ENCODE data around the gene BIK.
A peak's percentile ranks its signal among the peaks of the same experiment; 100 is the strongest.

The BIK gene

DNA sequence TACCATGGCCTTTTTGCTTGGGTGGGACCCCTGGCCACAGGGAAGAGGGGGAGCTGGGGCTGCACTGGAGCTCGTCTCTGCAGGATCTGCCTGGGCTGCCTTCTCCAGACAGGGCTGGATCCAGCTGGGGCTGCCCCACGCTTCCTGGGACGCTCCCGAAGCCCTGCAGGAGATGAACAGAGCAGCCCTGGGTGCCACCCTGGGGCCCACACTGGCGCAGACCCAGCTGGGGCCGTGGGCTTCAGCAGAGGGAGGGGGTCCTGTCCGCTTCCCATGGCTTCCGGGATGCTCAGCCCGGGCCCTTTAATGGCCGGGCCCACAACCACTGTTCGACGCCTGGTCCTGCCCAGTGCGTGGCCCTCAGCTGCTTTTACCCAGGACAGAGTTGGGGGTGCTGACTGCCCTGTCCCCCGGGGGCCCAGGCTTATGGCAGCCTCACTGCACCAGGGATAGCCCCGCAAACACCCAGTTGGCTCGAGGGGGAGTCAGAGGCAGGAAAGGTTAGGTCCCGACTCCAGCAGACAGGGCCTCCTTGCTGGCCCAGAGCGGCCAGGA, 52.8 kb downstream of the BIK start:
- no peak for DNase-seq

DNA sequence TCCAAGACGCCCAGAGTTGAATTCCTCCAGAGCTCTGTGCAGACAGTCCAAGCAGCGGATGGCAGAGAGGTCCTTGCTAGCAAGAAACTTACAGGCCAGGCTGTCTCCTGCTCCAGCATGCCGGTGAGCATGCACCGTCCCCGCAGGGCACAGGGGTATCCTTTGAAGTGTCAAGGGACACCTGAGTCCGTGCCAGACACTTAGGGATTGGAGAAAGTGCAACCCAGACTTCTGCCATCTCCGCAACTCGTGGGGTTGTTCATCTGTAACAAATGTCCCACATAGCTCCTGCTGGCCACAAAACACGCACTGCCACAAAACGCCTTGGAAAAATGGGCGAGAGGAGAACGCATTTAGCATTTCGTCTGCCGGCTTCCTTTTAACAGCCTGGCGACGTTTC, 54.1 kb downstream of the BIK start:
- no peak for DNase-seq

DNA sequence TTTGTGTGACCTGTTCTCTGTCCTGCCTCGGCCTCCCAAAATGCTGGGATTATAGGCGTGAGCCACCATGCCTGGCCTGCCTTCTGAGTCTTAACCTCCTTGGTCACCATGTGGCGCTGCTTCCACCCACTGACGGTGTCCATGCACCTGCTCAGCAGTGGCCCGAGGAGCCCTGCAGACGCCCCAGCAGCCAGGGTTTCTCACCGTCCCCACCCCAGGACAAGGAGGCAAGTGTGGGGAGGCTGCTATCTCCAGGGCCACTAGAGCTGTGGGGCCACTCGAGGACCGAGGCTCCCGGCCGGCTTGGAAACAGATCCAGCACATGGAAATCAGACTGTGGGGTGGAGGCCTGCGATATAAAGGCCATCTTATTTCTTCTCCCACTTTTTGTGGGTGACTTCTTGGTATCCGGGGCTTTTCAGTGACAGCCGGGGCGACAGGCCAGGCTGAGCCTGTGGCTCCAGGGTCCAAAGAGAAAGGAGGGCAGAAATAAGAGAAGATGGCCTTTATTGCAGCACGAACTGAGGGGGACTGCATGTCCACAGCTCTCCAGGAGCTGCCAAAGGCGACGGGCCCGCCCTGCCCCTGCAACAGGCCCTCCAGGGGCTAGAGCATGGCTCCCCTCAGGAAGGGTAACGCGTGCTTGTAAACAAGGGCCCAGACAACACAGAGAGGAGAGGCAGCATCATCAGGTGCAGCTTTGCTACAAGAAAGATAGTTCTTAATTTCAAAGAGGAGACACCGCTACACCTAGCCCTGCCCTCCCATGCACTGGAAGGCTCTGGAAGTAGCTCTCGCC, 55.8 kb downstream of the BIK start:
- no peak for DNase-seq

DNA sequence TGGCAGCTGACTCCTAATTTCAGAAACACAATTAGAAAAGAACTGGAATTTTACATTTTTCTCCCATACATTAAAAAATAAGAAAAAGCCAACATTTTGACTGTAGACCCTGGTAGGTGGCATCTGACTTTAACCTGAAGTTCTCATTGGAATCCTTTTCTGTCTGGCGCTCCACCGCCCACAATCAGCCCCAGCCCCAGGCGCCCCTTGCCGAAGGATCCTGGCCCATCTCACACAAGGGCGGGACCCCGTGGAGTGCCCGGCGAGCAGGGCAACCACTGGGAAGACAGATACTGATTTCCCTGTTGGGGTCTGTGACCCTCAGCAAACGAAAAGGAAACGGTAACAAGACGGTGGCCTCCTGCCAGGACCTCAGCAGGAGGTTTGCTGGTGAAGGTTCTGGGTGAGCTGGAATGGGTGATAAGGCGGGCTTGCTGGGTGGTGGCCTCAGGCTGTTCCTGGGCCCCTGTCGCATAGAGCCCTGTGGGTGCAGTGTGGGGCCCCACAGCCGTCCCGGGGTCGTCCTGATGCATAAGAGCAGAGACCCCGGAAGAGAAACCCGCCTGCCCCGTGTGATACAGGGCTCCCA, 56.5 kb downstream of the BIK start:
- no peak for DNase-seq

DNA sequence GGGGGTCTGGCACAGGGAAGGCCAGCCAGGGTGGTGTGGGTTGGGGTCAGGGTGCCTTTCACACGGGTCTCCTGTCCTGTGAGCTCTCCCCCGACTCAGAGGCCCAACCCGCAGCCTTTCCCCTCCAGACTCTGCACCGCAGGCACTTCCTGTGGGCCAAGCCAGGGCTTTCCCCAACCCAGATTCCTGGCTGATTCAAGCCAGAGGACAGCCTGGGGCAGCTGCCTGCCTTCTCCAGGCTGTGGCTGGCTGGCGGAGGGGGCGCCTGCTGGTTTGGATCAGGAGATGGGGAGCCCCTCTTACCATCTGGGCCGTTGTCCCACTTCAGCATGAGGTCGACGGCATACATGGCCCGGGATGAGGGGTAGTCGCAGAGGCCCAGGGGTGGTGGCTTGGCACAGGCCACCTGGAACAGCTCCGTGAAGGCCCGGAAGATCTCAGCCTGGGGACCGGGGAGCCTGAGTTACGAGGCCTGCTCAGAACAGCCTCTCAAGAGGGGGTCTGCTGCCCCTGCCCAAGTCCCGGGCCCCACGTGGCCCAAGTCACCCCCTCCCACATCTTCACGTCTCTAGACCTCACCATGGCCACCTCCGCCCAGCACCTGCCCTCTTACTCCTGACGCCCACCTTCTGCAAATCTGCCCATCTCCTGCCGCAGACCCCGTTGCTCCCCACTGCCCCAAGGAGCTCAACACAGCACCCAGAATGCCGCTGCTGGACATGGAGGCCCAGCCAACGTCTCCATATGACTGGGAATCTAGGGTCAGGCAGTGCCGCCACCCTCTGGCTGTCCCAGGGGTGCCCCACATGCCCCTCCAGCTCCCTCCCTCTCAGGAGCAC, 58.1 kb downstream of the BIK start:
- no peak for DNase-seq

DNA sequence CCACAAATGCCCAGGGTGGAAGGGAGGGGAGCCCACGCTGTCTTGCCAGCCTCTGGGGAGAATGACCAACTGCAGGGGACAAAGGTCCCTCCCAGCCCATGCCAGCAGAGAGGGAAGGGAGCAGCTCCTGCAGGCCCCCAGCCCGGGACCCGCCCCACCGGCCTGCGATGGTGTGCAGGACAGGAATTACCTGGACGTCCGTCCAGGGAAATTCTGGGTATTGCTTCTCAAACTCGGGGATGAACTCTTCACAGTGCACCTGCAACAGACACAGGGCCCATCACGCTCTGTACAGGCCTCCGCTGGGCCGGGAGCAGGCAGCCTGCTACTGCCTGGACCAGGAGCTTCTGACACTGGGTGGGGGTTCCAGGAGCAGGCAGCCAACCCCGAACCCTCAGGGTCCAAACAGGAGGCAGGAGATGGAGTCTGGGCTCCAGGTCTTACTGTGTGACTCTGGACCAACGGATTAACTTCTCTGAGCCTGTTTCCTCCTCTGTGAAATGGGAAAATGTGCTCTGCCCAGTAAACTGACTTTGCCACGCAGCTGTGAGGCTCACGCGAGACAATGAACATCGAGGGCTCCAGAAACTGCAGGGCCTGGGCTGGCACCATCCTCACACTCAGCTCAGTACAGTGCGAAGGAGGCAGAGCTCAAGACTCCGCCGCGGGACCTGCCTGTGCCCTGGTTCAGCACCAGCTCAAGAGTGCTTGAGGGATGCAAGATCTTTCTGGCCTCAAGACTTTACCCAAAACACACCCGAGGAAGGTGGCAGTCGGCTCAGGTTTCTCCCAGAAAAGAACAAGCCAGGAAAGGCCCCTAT, 59.0 kb downstream of the BIK start:
- no peak for DNase-seq

DNA sequence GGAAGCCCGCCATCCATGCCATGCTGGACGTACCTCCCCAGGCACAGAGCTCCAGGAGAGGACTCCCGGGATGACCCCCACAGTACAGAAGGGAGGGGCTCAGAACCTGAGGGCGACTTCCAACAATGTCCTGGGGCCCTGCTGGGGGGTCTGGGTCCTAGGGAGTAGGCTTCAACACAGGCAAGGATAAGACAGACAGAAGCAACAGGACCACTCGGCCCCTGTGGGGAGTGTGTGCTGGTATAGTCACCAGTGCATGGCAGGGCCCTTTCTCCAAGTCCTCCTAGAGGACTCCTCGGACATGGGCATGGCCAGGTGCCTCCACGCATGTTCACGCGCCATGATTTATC, 59.6 kb downstream of the BIK start:
- DNase-seq = no peak

DNA sequence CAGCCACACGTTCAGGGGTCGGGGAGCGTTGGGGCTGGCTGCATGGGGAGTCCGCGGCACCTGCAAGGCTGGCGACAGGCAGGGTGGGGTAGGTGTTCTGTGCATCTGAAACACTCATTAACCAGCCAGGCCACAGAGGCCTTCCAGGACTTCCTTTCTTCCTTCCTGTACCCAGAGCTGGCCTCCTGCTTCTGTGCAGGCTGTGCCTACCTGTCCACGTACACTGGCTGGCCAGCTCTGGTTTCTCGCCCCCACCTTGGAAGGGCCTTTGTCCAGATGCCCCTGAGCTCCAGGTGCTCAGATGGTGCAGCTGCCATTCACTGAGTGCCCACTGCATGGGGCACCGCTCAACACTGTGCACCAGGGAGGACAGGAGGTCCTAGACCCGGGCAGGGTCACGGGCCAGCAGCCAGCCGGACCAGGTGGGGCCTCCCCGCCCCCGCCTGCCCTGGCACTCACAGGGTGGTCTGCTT, 60.5 kb downstream of the BIK start:
- no peak for DNase-seq

DNA sequence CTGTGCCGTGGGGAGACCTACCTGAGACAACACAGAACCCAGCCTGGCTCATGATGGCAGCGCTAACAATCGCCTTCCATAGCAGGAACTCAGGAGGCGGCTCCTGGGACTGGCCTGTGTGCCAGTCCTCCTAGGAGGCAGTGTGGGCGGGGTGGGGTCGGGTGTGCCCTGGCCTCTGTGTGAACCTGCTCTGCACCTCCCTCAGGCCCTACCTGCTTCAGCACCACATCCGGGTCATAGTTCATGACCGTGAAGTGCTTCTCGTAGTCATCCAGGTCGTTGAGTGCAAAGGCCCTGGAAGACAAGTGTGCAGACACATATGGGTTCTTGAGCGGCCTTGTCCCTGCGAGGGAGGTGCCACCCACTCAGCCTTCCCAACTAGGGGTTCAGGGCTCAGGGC, 61.1 kb downstream of the BIK start:
- DNase-seq = no peak

DNA sequence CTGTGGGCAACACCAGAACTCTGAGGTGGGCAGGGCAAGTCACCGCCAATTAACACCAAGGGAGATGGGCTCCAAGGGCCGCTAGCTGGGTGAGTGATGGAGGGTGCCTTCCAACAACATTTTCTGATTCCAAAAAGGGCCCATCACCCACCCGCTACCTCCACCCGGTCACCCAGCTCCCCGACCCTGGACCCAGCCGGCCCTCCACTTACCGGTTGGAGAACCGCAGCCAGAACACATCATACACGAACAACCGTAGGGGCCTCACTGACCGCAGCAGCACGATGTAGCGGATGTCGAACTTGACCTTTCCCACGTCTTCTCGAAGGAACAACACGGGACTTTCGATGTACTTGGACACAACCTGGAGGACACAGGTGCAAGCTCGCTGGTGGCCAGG, 61.6 kb downstream of the BIK start:
- DNase-seq = no peak

DNA sequence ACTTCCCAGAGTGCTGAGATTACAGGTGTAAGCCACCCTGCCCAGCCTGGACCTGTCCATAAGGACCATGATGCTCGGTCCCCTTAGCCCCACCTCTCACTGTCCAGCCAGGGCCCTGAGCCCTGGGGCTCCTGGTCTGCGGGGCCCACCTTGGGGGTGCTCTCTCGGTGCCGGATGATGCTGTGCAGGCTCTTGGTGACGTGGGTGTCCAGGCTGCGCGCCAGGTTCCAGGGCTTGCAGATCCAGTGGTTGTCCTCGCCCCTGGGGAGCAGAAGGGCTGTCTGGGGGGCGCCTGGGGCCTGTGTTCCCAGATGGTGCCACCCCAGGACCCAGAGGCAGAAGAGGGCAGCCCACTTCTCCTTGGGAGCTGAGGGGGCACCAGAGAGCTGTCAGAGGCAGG, 63.0 kb downstream of the BIK start:
- no peak for DNase-seq

DNA sequence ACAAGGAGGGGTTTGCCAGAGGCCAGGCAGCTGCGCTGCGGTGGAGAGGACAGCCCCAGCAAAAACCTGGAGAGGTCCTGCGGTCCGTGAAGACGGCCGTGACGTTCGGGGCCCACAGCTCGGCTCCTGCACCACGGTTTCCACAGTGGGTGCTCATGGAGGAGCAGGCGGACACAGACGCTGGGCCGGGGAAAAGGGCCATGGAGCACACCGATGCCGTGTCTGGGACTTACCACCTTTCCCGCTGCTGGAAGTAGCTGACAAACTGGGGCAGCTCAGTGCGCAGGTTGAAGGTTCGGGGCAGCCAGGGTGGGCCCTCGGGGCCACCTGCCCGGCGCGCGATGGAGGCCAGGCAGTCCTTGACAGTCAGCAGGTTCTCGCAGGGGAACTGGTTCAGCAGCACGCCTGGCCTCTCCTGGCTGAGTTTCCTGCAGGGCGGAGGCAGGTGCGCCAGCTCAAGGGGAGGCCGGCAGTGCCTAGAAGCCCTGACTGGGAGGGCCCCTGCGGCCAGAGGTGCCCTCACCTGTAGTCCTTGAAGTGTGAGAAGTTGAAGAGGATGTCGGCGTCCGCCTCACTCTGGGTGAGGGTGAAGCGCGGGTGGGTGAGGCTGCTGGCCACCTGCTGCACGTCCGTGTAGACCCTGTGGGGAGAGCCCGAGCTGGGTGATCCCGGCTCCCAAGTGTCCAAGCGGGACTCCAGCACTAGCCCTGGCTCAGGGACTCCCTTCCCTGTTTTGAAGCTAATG, 63.6 kb downstream of the BIK start:
- DNase-seq = peak; percentile 75

DNA sequence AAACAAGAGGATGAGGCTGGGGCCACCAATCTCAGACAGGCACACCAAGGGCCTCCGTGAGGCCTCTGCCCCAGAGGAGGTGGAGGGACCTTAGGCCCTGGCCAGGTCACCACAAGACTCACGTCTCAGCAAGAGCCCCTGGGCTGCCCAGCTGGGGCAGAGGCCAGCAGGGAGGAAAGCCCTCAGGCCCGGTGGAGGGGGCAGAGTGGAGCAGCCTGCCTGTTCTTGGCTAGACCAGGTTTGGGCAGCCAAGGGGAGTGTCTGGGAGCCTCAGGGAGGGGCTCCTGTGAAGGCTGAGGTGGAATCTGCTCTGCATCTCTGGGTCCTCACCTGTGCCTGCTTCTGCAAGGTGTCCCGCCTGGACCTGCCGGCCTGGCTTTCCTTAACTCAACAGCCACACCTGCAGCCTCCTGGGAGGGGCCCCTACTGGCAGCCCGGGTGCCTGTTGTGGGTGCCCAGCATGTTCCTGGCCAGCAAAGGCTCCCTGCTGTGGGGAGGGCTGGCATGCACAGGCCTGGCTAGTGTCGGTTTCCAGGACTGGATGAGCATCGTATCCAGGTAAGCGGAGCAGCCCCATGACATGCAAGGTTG, 64.5 kb downstream of the BIK start:
- DNase-seq = no peak

DNA sequence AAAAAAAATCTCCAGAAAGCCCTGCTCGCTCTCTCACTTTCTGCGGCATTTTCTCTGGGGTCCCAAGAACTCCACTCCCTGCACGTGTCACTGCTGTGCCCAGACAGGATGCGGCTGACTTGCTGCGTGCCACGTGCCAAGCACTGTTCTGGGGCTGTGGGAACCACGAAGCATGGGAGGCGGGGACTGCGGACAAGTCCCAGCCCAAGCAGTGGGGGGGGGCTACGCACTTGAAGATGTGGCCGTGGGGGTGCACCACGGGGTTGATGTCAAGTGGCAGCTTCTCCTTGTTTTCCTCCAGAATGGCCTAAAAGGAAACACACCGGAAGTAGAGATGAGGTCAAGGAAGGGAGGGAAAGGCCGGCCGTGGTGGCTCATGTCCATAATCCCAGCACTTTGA, 65.5 kb downstream of the BIK start:
- DNase-seq = no peak

DNA sequence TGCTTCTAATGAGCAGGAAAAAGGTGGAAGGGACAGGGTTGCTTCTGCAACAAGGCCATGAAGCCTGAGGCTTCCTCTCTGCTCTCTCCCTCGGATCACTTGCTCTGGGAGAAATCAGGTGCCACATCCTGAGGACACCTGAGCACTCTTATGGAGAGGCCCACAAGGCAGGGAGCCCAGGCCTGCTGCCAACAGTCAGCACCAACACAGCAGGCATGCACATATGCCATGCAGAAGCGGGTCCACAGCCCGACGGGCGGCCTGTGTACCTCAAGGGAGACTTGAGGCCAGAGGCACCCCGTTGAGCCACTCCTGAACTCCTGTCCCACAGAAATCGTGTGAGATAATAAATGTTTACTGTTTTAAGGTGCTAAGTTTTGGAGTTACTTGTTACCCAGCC, 66.9 kb downstream of the BIK start:
- DNase-seq = no peak

Measured in NCI-H510A (cell line).